GM18907 (cell line): ENCODE data around the gene MORN1.

ENCODE experiments used
- ATAC-seq: cut with Tn5 transposase; IDR thresholded peaks from one replicate; pipeline ENCODE4 v1.9.1; 2021; ENCODE audit warnings: mild to moderate bottlenecking, moderate library complexity; ENCODE audit not compliant: unreplicated experiment

Gene MORN1

GRCh38 chr1:2388004-2388913 is 3.1 kb downstream of the MORN1 start:
- ATAC-seq: no peak

- ATAC-seq: no peak
Observed at GRCh38 chr1:2386636-2387611, 4.4 kb downstream of the MORN1 start.

- no peak for ATAC-seq
Observed at GRCh38 chr1:2385606-2386280, 5.6 kb downstream of the MORN1 start.

GRCh38 chr1:2384941-2385481 is 6.3 kb downstream of the MORN1 start:
- no peak for ATAC-seq

- ATAC-seq: no peak
Observed at GRCh38 chr1:2384130-2384860, 7.1 kb downstream of the MORN1 start.

- no peak for ATAC-seq
Observed at GRCh38 chr1:2383576-2383975, 7.8 kb downstream of the MORN1 start.

- ATAC-seq: no peak
Observed at GRCh38 chr1:2382621-2383361, 8.6 kb downstream of the MORN1 start.

GRCh38 chr1:2381741-2382620 is 9.4 kb downstream of the MORN1 start:
- ATAC-seq: peak; percentile 54

GRCh38 chr1:2380816-2381591 is 10.3 kb downstream of the MORN1 start:
- no peak for ATAC-seq

- no peak for ATAC-seq
Observed at GRCh38 chr1:2379733-2380404, 11.5 kb downstream of the MORN1 start.

GRCh38 chr1:2378956-2379732 is 12.2 kb downstream of the MORN1 start:
- ATAC-seq: no peak

- ATAC-seq: no peak
Observed at GRCh38 chr1:2378441-2378851, 12.9 kb downstream of the MORN1 start.

- ATAC-seq: no peak
Observed at GRCh38 chr1:2377751-2378440, 13.5 kb downstream of the MORN1 start.

- no peak for ATAC-seq
Observed at GRCh38 chr1:2376931-2377672, 14.3 kb downstream of the MORN1 start.

- no peak for ATAC-seq
Observed at GRCh38 chr1:2376261-2376741, 15.1 kb downstream of the MORN1 start.
